ENCODE measurements around the gene TTLL10.
A peak's percentile ranks its signal among the peaks of the same experiment; 100 is the strongest.

The TTLL10 gene

DNA sequence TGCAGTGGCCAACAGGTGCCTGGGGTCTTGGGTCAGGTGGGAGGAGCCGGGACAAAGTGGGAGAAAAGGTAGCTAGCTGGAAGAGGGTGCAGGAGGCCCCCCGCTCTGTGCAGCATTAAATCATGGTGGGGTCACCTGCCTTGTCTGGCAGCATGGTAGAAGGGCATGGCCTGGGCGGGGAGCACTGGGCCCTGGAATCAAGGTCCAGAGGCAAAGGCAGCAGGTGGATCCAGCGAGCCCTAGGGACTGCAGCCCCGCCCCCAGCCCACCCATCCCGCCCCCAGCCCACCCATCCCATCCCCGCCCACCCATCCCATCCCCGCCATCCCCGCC is 16.7 kb upstream of the TTLL10 start:
- Histone ChIP-seq H3K9ac (ENCODE audit: low read depth, low read length, poor library complexity, severe bottlenecking) (no peak overlapping the region), H3K9me2 (replicated peaks; ENCODE audit: low read depth, low read length) (no peaks in the 10 kb centered on the region), H3K4me1 (ENCODE audit: insufficient read depth, low read length, poor library complexity, severe bottlenecking) (peaks cover 16% of the 10 kb centered on the region), H3K27me3 (ENCODE audit: insufficient read depth, low read length, poor library complexity, severe bottlenecking) (no peaks in the 10 kb centered on the region), H3K4me2 (ENCODE audit: low read depth, low read length, poor library complexity, severe bottlenecking) (no peak overlapping the region), H3F3A (ENCODE audit: low read depth) (no peaks in the 10 kb centered on the region), H3K36me3 (ENCODE audit: insufficient read depth, low read length) (no peaks in the 10 kb centered on the region), H3K79me2 (ENCODE audit: insufficient read depth, low read length) (no peaks in the 10 kb centered on the region), H4K20me1 (ENCODE audit: insufficient read depth, low read length, poor library complexity, severe bottlenecking) (no peaks in the 10 kb centered on the region), H2AFZ (ENCODE audit: low read length) (no peak overlapping the region), H3K9me3 (ENCODE audit: insufficient read depth, low read depth, low read length) (peaks cover 7% of the 10 kb centered on the region; the same call in 1 of the 2 replicates), H3K4me3 (ENCODE audit: low read length, poor library complexity, severe bottlenecking) (no peak overlapping the region)
- TF ChIP-seq CTCF (conservative IDR thresholded peaks at IDR 0.05; ENCODE audit: low read length) = no peak

- peak overlapping the region; percentile 91 for H3K4me2 ChIP-seq (ENCODE audit: low read depth, low read length, poor library complexity, severe bottlenecking)
- H3F3A ChIP-seq (ENCODE audit: low read depth) = no peaks in the 10 kb centered on the region
- peak overlapping the region; percentile 67 for H2AFZ ChIP-seq (ENCODE audit: low read length)
- no peaks in the 10 kb centered on the region for H4K20me1 ChIP-seq (ENCODE audit: insufficient read depth, low read length, poor library complexity, severe bottlenecking)
- H3K9ac ChIP-seq (ENCODE audit: low read depth, low read length, poor library complexity, severe bottlenecking) = peak overlapping the region; percentile 98
- H3K36me3 ChIP-seq (ENCODE audit: insufficient read depth, low read length) = no peaks in the 10 kb centered on the region
- peaks cover 16% of the 10 kb centered on the region for H3K4me1 ChIP-seq (ENCODE audit: insufficient read depth, low read length, poor library complexity, severe bottlenecking)
- no peaks in the 10 kb centered on the region for H3K9me2 ChIP-seq (replicated peaks; ENCODE audit: low read depth, low read length)
- peaks cover 6% of the 10 kb centered on the region; the same call in 1 of the 2 replicates for H3K9me3 ChIP-seq (ENCODE audit: insufficient read depth, low read depth, low read length)
- H3K27me3 ChIP-seq (ENCODE audit: insufficient read depth, low read length, poor library complexity, severe bottlenecking) = no peaks in the 10 kb centered on the region
- no peaks in the 10 kb centered on the region for H3K79me2 ChIP-seq (ENCODE audit: insufficient read depth, low read length)
- TF ChIP-seq CTCF (conservative IDR thresholded peaks at IDR 0.05; ENCODE audit: low read length) = no peak
- TF ChIP-seq EZH2phosphoT487 (IDR thresholded peaks at IDR 0.05; ENCODE audit: borderline replicate concordance) = no peak
- peak overlapping the region; percentile 89 for H3K4me3 ChIP-seq (ENCODE audit: low read length, poor library complexity, severe bottlenecking)
Observed at GRCh38 chr1:1157426-1157913, 16.2 kb upstream of the TTLL10 start.

DNA sequence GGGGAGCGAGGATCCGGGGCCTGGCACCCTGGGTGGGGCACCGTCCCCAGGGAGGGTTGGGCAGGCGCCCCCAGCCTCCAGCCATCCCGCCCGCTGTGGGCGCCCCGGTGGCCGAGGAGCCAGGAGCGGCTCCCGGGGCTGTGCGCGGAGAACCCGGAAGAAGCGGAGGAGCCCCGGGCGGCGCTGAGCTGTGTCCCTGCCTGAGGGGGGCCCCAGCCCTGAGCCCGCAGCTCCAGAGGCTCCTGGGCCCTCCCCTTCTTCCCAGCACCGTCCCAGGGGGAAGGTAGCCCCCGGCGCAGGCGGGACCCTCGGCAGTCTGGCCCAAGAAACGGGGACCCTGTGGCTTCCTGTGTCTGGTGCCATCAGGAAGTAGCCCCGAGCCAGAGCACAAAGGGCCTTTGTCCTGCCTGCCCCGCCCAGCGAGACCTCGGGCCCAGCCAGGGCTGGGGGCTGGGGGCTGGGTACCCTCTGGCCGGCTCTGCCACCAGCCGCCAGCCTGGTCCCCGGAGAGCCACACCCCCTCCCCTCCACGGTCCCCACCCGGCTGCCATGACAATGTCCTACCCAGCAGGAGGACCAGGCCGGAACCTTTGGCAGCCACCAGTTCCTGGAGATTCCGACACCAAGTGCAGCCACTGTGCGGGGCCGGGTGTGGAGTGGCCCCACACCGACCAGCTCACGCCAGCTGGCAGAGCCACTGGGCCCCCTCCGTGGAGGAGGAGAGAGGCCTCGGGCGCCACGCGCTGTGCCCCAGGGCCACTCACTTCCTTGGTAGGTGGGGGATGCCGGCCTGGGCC is 15.6 kb upstream of the TTLL10 start:
- Histone ChIP-seq H3F3A (ENCODE audit: low read depth) (no peaks in the 10 kb centered on the region), H4K20me1 (ENCODE audit: insufficient read depth, low read length, poor library complexity, severe bottlenecking) (no peaks in the 10 kb centered on the region), H3K9ac (ENCODE audit: low read depth, low read length, poor library complexity, severe bottlenecking) (peak overlapping the region; percentile 98), H3K36me3 (ENCODE audit: insufficient read depth, low read length) (no peaks in the 10 kb centered on the region), H3K4me3 (ENCODE audit: low read length, poor library complexity, severe bottlenecking) (peak overlapping the region; percentile 89), H2AFZ (ENCODE audit: low read length) (peak overlapping the region; percentile 67), H3K79me2 (ENCODE audit: insufficient read depth, low read length) (no peaks in the 10 kb centered on the region), H3K9me2 (replicated peaks; ENCODE audit: low read depth, low read length) (no peaks in the 10 kb centered on the region), H3K9me3 (ENCODE audit: insufficient read depth, low read depth, low read length) (no peaks in the 10 kb centered on the region; the same call in 1 of the 2 replicates), H3K27me3 (ENCODE audit: insufficient read depth, low read length, poor library complexity, severe bottlenecking) (no peaks in the 10 kb centered on the region), H3K4me2 (ENCODE audit: low read depth, low read length, poor library complexity, severe bottlenecking) (peak overlapping the region; percentile 91), H3K4me1 (ENCODE audit: insufficient read depth, low read length, poor library complexity, severe bottlenecking) (peaks cover 16% of the 10 kb centered on the region)
- TF ChIP-seq CTCF (conservative IDR thresholded peaks at IDR 0.05; ENCODE audit: low read length) (no peak), EZH2phosphoT487 (IDR thresholded peaks at IDR 0.05; ENCODE audit: borderline replicate concordance) (no peak)

Measured in Loucy (cell line).